Esophagus (tissue), 2 donors: ENCODE data around the gene ABCG4. TPM values are rescaled to one million over a fixed set of nuclear protein-coding genes. Genes with fewer than 3 reads are reported as not detected.
A peak's percentile ranks its signal among the peaks of the same experiment; 100 is the strongest.

Experiments
- H3K27ac ChIP-seq, 2 donors: one replicate each; pipeline ENCODE4 v1.5.1; 2013; ENCODE audit warnings: low read depth in 2 of 2, mild to moderate bottlenecking in 2 of 2, inconsistent platforms in 1 of 2, low read length in 1 of 2, moderate library complexity in 1 of 2
- H3K27me3 ChIP-seq, 2 donors: one replicate each; pipeline ENCODE4 v1.6.1; 2013; ENCODE audit warnings: low read length in 2 of 2, control low read depth in 1 of 2, mild to moderate bottlenecking in 1 of 2; ENCODE audit not compliant: insufficient read depth in 2 of 2, control insufficient read depth in 1 of 2
- H3K36me3 ChIP-seq, 2 donors: one replicate each; pipeline ENCODE4 v1.6.1; 2013; ENCODE audit warnings: low read length in 1 of 2; ENCODE audit not compliant: control insufficient read depth in 2 of 2, insufficient read depth in 2 of 2
- H3K4me1 ChIP-seq, 2 donors: one replicate each; pipeline ENCODE4 v1.6.1; 2013; ENCODE audit warnings: low read length in 1 of 2; ENCODE audit not compliant: control insufficient read depth in 2 of 2, insufficient read depth in 2 of 2
- H3K4me3 ChIP-seq, 2 donors: one replicate each; pipeline ENCODE4 v1.5.1; 2013; ENCODE audit warnings: low read length in 2 of 2, mild to moderate bottlenecking in 2 of 2, low read depth in 1 of 2, moderate library complexity in 1 of 2
- H3K9me3 ChIP-seq, 2 donors: one replicate each; pipeline ENCODE4 v1.6.1; 2013; ENCODE audit warnings: mild to moderate bottlenecking in 2 of 2, low read depth in 1 of 2, low read length in 1 of 2, moderate library complexity in 1 of 2; ENCODE audit not compliant: control insufficient read depth in 2 of 2, insufficient read depth in 1 of 2
- WGBS, 2 donors: extraction: QIAGEN DNeasy Blood & Tissue Kit; methylation state at CpG; one replicate each; pipeline ENCODE4 v1.1.7; 2013; 5-methylcytosine and 5-hydroxymethylcytosine counted together
- polyA plus RNA-seq, 2 donors: library from polyadenylated mRNA; stranded (reverse); fragments of 200-250 nt; gene quantifications; one replicate each; pipeline ENCODE4 v1.2.3, GENCODE V29; 2013
- donor health status: healthy with polysubstance abuse.
- donor health status: Bipolar disorder and iron deficiency.

Gene ABCG4
- polyA plus RNA-seq, 2 donors = 0.21 to 0.81 TPM

- peak overlapping the region in 1 of 2 donors; percentile 43 for H3K4me3 ChIP-seq
- H3K27ac ChIP-seq = no peak overlapping the region
- 32 to 36% methylated on average over 29 to 33 of the region's 33 CpGs for WGBS, 2 donors
- H3K9me3 ChIP-seq = no peaks in the 10 kb centered on the region
- H3K4me1 ChIP-seq = peaks cover 3 to 19% of the 10 kb centered on the region in 2 donors
- H3K36me3 ChIP-seq = no peaks in the 10 kb centered on the region
- H3K27me3 ChIP-seq = peaks cover 0 to 5% of the 10 kb centered on the region in 2 donors
Observed at GRCh38 chr11:119149786-119150275, 979 bp downstream of the ABCG4 start.

GRCh38 chr11:119152043-119152442, 3.2 kb downstream of the ABCG4 start:
- no peak overlapping the region for H3K4me3 ChIP-seq
- H3K4me1 ChIP-seq = peaks cover 3 to 22% of the 10 kb centered on the region in 2 donors
- H3K9me3 ChIP-seq = no peaks in the 10 kb centered on the region
- H3K36me3 ChIP-seq = no peaks in the 10 kb centered on the region
- peaks cover 0 to 5% of the 10 kb centered on the region in 2 donors for H3K27me3 ChIP-seq
- WGBS, 2 donors = 85 to 87% methylated on average over 9 of the region's 9 CpGs
- H3K27ac ChIP-seq = no peak overlapping the region

- 86 to 94% methylated on average over 4 of the region's 4 CpGs for WGBS, 2 donors
- Histone ChIP-seq H3K9me3 (no peaks in the 10 kb centered on the region), H3K27ac (no peak overlapping the region), H3K4me3 (no peak overlapping the region), H3K36me3 (no peaks in the 10 kb centered on the region), H3K4me1 (peaks cover 3 to 22% of the 10 kb centered on the region in 2 donors), H3K27me3 (peaks cover 0 to 5% of the 10 kb centered on the region in 2 donors)
Observed at GRCh38 chr11:119152604-119153003, 3.8 kb downstream of the ABCG4 start.

- Histone ChIP-seq H3K4me1 (peaks cover 3 to 19% of the 10 kb centered on the region in 2 donors), H3K4me3 (no peak overlapping the region), H3K9me3 (no peaks in the 10 kb centered on the region), H3K27ac (no peak overlapping the region), H3K36me3 (no peaks in the 10 kb centered on the region), H3K27me3 (peaks cover 0 to 5% of the 10 kb centered on the region in 2 donors)
- 83 to 85% methylated on average over 9 of the region's 9 CpGs for WGBS, 2 donors
Observed at GRCh38 chr11:119153049-119153818, 4.4 kb downstream of the ABCG4 start.

- H3K4me1 ChIP-seq = peaks cover 3 to 15% of the 10 kb centered on the region in 2 donors
- H3K27me3 ChIP-seq = peaks cover 0 to 4% of the 10 kb centered on the region in 2 donors
- WGBS, 2 donors = 90 to 92% methylated on average over 6 of the region's 6 CpGs
Observed at GRCh38 chr11:119154178-119154577, 5.3 kb downstream of the ABCG4 start.

GRCh38 chr11:119155733-119156492, 7.1 kb downstream of the ABCG4 start:
- no peak overlapping the region for H3K27ac ChIP-seq
- no peaks in the 10 kb centered on the region for H3K36me3 ChIP-seq
- no peaks in the 10 kb centered on the region for H3K9me3 ChIP-seq
- H3K4me1 ChIP-seq = peaks cover 4 to 5% of the 10 kb centered on the region in 2 donors
- WGBS, 2 donors = 41 to 47% methylated on average over 8 of the region's 8 CpGs
- H3K27me3 ChIP-seq = no peaks in the 10 kb centered on the region
- no peak overlapping the region for H3K4me3 ChIP-seq

More at GRCh38 chr11:119154178-119154577, 5.3 kb downstream of the ABCG4 start:
- Histone ChIP-seq H3K9me3 (no peaks in the 10 kb centered on the region), H3K27ac (no peak overlapping the region), H3K36me3 (no peaks in the 10 kb centered on the region), H3K4me3 (no peak overlapping the region)

GRCh38 chr11:119156496-119156895, 7.6 kb downstream of the ABCG4 start:
- WGBS, 2 donors = 81 to 86% methylated on average over 10 of the region's 10 CpGs
- Histone ChIP-seq H3K4me1 (peaks cover 3 to 5% of the 10 kb centered on the region in 2 donors), H3K9me3 (no peaks in the 10 kb centered on the region), H3K4me3 (no peak overlapping the region), H3K36me3 (no peaks in the 10 kb centered on the region), H3K27me3 (no peaks in the 10 kb centered on the region), H3K27ac (no peak overlapping the region)

GRCh38 chr11:119157063-119157462, 8.2 kb downstream of the ABCG4 start:
- Histone ChIP-seq H3K27ac (no peak overlapping the region), H3K27me3 (no peaks in the 10 kb centered on the region), H3K36me3 (no peaks in the 10 kb centered on the region), H3K4me3 (no peak overlapping the region), H3K9me3 (no peaks in the 10 kb centered on the region), H3K4me1 (peaks cover 3 to 5% of the 10 kb centered on the region in 2 donors)
- 49 to 57% methylated on average over 3 of the region's 3 CpGs for WGBS, 2 donors

- WGBS, 2 donors = 92% methylated on average over 13 of the region's 13 CpGs
- H3K36me3 ChIP-seq = no peaks in the 10 kb centered on the region
- H3K9me3 ChIP-seq = no peaks in the 10 kb centered on the region
- no peaks in the 10 kb centered on the region for H3K27me3 ChIP-seq
- peaks cover 3 to 5% of the 10 kb centered on the region in 2 donors for H3K4me1 ChIP-seq
- H3K27ac ChIP-seq = no peak overlapping the region
- H3K4me3 ChIP-seq = no peak overlapping the region
Observed at GRCh38 chr11:119158467-119158866, 9.6 kb downstream of the ABCG4 start.
